Measurements from ENCODE around the gene CBY3. TPM values are rescaled to one million over a fixed set of nuclear protein-coding genes. Genes with fewer than 3 reads are reported as not detected.

The CBY3 gene
- total and polyA plus RNA-seq, 2 of the 13 experiments (the other 11 are each of a cell fraction or from before 2014, with no cell fraction given): not detected

DNA sequence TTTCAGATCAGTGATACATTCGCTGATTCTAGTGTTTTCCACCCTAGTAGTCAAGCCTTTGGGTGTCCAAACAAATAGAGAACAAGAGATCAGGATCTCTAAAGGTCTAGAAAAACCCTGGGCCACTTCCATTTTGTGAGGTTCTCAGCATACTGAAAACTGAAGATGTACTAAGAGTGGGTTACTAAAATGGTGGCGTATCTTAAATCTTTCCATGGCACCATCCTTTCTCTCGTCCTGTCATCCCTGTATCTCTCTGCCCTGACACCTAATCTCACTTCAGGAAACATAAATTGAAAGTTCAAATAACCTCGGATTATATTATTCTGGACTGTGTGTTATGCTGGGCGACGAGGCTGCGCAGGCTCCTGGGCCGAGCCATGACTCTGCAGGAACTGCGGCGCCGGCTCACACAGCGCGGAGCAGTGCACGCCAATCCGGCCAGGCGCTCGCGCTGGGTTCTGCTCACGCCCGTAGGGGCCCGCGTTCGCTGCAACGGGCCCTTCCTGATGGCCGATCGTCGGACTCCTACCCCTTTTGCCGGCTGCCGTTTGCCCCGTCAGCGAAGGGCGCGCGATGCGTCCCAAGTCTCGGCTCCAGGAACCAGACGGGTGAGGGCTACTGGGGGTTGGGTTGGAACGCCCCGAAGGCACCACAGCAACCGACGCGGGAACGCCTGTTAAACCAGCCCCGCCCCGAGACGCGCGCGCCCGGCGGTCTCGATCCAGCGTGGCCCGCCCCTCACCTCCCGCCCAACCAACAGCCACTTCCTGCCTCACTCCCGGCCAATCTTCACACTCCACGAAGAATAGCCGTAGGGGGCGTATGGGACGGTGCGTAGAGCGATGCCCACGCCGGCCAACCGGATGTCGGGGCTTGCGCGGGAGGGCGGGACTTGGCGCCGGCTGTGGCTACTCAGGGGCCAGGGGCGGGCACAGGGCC lies 17.4 kb upstream of the CBY3 start (continued):
- no peak for TF ChIP-seq MIER2 (CRISPR knock-in tag; IDR thresholded peaks at IDR 0.05)
- no peak for TF ChIP-seq ZNF530 (CRISPR knock-in tag; IDR thresholded peaks at IDR 0.05; ENCODE audit: low read depth)
- TF ChIP-seq SP1 (IDR thresholded peaks at IDR 0.05): peak; percentile 80
- peak; percentile 96 for TF ChIP-seq SP1 (CRISPR knock-in tag; IDR thresholded peaks at IDR 0.05)
- TF ChIP-seq ZNF749 (CRISPR knock-in tag; IDR thresholded peaks at IDR 0.05; ENCODE audit: borderline replicate concordance): no peak
- TF ChIP-seq ZNF747 (CRISPR knock-in tag; IDR thresholded peaks at IDR 0.05; ENCODE audit: borderline replicate concordance): peak; percentile 95
- TF ChIP-seq, protein P1, sequence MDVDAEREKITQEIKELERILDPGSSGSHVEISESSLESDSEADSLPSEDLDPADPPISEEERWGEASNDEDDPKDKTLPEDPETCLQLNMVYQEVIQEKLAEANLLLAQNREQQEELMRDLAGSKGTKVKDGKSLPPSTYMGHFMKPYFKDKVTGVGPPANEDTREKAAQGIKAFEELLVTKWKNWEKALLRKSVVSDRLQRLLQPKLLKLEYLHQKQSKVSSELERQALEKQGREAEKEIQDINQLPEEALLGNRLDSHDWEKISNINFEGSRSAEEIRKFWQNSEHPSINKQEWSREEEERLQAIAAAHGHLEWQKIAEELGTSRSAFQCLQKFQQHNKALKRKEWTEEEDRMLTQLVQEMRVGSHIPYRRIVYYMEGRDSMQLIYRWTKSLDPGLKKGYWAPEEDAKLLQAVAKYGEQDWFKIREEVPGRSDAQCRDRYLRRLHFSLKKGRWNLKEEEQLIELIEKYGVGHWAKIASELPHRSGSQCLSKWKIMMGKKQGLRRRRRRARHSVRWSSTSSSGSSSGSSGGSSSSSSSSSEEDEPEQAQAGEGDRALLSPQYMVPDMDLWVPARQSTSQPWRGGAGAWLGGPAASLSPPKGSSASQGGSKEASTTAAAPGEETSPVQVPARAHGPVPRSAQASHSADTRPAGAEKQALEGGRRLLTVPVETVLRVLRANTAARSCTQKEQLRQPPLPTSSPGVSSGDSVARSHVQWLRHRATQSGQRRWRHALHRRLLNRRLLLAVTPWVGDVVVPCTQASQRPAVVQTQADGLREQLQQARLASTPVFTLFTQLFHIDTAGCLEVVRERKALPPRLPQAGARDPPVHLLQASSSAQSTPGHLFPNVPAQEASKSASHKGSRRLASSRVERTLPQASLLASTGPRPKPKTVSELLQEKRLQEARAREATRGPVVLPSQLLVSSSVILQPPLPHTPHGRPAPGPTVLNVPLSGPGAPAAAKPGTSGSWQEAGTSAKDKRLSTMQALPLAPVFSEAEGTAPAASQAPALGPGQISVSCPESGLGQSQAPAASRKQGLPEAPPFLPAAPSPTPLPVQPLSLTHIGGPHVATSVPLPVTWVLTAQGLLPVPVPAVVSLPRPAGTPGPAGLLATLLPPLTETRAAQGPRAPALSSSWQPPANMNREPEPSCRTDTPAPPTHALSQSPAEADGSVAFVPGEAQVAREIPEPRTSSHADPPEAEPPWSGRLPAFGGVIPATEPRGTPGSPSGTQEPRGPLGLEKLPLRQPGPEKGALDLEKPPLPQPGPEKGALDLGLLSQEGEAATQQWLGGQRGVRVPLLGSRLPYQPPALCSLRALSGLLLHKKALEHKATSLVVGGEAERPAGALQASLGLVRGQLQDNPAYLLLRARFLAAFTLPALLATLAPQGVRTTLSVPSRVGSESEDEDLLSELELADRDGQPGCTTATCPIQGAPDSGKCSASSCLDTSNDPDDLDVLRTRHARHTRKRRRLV (CRISPR knock-in tag; IDR thresholded peaks at IDR 0.05): no peak; the same call in 1 of the 2 replicates
- peak; percentile 70; the same call in 1 of the 2 replicates for TF ChIP-seq RFXAP (CRISPR knock-in tag; IDR thresholded peaks at IDR 0.05; ENCODE audit: borderline replicate concordance)
- no peak for TF ChIP-seq ZNF282 (IDR thresholded peaks at IDR 0.05; ENCODE audit: partially characterized antibody)
- no peak; the same call in 1 of the 2 replicates for TF ChIP-seq ZBTB8A (CRISPR knock-in tag; IDR thresholded peaks at IDR 0.05; ENCODE audit: borderline replicate concordance, low read depth)
- TF ChIP-seq PTBP1 (IDR thresholded peaks at IDR 0.05; ENCODE audit: low read depth, low read length, poor library complexity, severe bottlenecking): no peak
- TF ChIP-seq NFE2L2 (IDR thresholded peaks at IDR 0.05; ENCODE audit: low read length): peak; percentile 63; the same call in 1 of the 2 replicates
- TF ChIP-seq ZNF619 (CRISPR knock-in tag; IDR thresholded peaks at IDR 0.05): 0 out of 2 replicates have a peak, but pooled peaks have one; percentile 27
- TF ChIP-seq, protein P2, sequence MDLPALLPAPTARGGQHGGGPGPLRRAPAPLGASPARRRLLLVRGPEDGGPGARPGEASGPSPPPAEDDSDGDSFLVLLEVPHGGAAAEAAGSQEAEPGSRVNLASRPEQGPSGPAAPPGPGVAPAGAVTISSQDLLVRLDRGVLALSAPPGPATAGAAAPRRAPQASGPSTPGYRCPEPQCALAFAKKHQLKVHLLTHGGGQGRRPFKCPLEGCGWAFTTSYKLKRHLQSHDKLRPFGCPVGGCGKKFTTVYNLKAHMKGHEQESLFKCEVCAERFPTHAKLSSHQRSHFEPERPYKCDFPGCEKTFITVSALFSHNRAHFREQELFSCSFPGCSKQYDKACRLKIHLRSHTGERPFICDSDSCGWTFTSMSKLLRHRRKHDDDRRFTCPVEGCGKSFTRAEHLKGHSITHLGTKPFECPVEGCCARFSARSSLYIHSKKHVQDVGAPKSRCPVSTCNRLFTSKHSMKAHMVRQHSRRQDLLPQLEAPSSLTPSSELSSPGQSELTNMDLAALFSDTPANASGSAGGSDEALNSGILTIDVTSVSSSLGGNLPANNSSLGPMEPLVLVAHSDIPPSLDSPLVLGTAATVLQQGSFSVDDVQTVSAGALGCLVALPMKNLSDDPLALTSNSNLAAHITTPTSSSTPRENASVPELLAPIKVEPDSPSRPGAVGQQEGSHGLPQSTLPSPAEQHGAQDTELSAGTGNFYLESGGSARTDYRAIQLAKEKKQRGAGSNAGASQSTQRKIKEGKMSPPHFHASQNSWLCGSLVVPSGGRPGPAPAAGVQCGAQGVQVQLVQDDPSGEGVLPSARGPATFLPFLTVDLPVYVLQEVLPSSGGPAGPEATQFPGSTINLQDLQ (CRISPR knock-in tag; IDR thresholded peaks at IDR 0.05): no peak
- no peak for TF ChIP-seq PAX8 (CRISPR knock-in tag; IDR thresholded peaks at IDR 0.05; ENCODE audit: borderline replicate concordance)
- TF ChIP-seq, protein P3, sequence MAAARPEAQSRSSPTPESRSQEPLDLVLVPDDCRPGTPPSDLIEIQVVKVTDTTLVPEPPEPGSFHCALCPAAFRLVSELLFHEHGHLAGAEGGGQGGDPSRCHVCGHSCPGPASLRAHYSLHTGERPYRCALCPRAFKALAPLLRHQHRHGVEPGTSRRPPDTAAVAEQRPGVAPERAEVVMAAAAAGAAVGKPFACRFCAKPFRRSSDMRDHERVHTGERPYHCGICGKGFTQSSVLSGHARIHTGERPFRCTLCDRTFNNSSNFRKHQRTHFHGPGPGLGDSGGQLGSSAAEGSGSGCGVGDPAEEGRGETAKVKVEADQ (CRISPR knock-in tag; IDR thresholded peaks at IDR 0.05; ENCODE audit: borderline replicate concordance): no peak
- no peak for TF ChIP-seq ZNF737 (CRISPR knock-in tag; IDR thresholded peaks at IDR 0.05; ENCODE audit: borderline replicate concordance)
- TF ChIP-seq RCOR2 (CRISPR knock-in tag; IDR thresholded peaks at IDR 0.05): no peak
- no peak for TF ChIP-seq BHLHE40 (IDR thresholded peaks at IDR 0.05; ENCODE audit: low read length)
- TF ChIP-seq ZNF296 (CRISPR knock-in tag; conservative IDR thresholded peaks at IDR 0.05): no peak
- no peak for TF ChIP-seq ZNF207 (IDR thresholded peaks at IDR 0.05; ENCODE audit: borderline replicate concordance)
- TF ChIP-seq FOXM1 (CRISPR knock-in tag; IDR thresholded peaks at IDR 0.05): no peak; the same call in 1 of the 2 replicates

Data from HepG2 (cell line).